HEK293 (cell line): ENCODE results near the gene TSEN54.
A peak's percentile ranks its signal among the peaks of the same experiment; 100 is the strongest.

ENCODE experiments used
- BCL6B ChIP-seq: fragments of 450-650 bp; formaldehyde crosslinking; IDR thresholded peaks from 2 replicates; pipeline ENCODE4 v1.5.1; 2017; ENCODE audit warnings: missing biosample characterization, missing genetic modification characterization
- GLI2 ChIP-seq: fragments of 450-650 bp; formaldehyde crosslinking; IDR thresholded peaks from 2 replicates; pipeline ENCODE4; 2017; ENCODE audit warnings: missing biosample characterization, missing genetic modification characterization, low read depth, borderline replicate concordance
- KLF9 ChIP-seq: fragments of 450-650 bp; formaldehyde crosslinking; IDR thresholded peaks from 2 replicates; pipeline ENCODE4 v1.5.1; 2016; ENCODE audit warnings: missing biosample characterization, missing genetic modification characterization, low read depth
- PRDM6 ChIP-seq: fragments of 450-650 bp; formaldehyde crosslinking; IDR thresholded peaks from 2 replicates; pipeline ENCODE4 v1.5.1; 2017; ENCODE audit warnings: missing biosample characterization, missing genetic modification characterization
- TSHZ1 ChIP-seq: fragments of 450-650 bp; formaldehyde crosslinking; IDR thresholded peaks from 2 replicates; pipeline ENCODE4 v1.5.1; 2016; ENCODE audit warnings: missing biosample characterization, missing genetic modification characterization, borderline replicate concordance
- ZBTB10 ChIP-seq: fragments of 450-650 bp; formaldehyde crosslinking; IDR thresholded peaks from 2 replicates; pipeline ENCODE4 v1.5.1; 2016; ENCODE audit warnings: missing biosample characterization, missing genetic modification characterization
- ZFP69B ChIP-seq: fragments of 450-650 bp; formaldehyde crosslinking; IDR thresholded peaks from 2 replicates; pipeline ENCODE4 v1.5.1; 2016; ENCODE audit warnings: missing biosample characterization, missing genetic modification characterization
- ZNF121 ChIP-seq: fragments of 450-650 bp; formaldehyde crosslinking; IDR thresholded peaks from 2 replicates; pipeline ENCODE4 v1.5.1; 2016; ENCODE audit warnings: missing biosample characterization, missing genetic modification characterization
- ZNF138 ChIP-seq: fragments of 450-650 bp; formaldehyde crosslinking; IDR thresholded peaks from 2 replicates; pipeline ENCODE4 v1.5.1; 2016; ENCODE audit warnings: missing biosample characterization, missing genetic modification characterization, borderline replicate concordance
- ZNF146 ChIP-seq: fragments of 450-650 bp; formaldehyde crosslinking; IDR thresholded peaks from 2 replicates; pipeline ENCODE4 v1.5.1; 2016; ENCODE audit warnings: missing biosample characterization, missing genetic modification characterization
- ZNF184 ChIP-seq: fragments of 450-650 bp; IDR thresholded peaks from 2 replicates; pipeline ENCODE4 v1.5.1; 2018; ENCODE audit warnings: missing biosample characterization, mild to moderate bottlenecking, missing genetic modification characterization
- ZNF23 ChIP-seq: fragments of 450-650 bp; formaldehyde crosslinking; IDR thresholded peaks from 2 replicates; pipeline ENCODE4 v1.5.1; 2016; ENCODE audit warnings: missing biosample characterization, missing genetic modification characterization, borderline replicate concordance
- ZNF266 ChIP-seq: fragments of 450-650 bp; formaldehyde crosslinking; IDR thresholded peaks from 2 replicates; pipeline ENCODE4 v1.5.1; 2016; ENCODE audit warnings: missing biosample characterization, missing genetic modification characterization, low read depth
- ZNF280C ChIP-seq: fragments of 450-650 bp; formaldehyde crosslinking; IDR thresholded peaks from 2 replicates; pipeline ENCODE4 v1.5.1; 2016; ENCODE audit warnings: missing biosample characterization, missing genetic modification characterization
- ZNF391 ChIP-seq: fragments of 450-650 bp; formaldehyde crosslinking; IDR thresholded peaks from 2 replicates; pipeline ENCODE4 v1.5.1; 2016; ENCODE audit warnings: low read depth, missing biosample characterization, missing genetic modification characterization, borderline replicate concordance
- ZNF449 ChIP-seq: fragments of 450-650 bp; formaldehyde crosslinking; IDR thresholded peaks from 2 replicates; pipeline ENCODE4 v1.5.1; 2017; ENCODE audit warnings: missing biosample characterization, mild to moderate bottlenecking, missing genetic modification characterization, moderate library complexity
- ZNF600 ChIP-seq: fragments of 450-650 bp; formaldehyde crosslinking; IDR thresholded peaks from 2 replicates; pipeline ENCODE4 v1.5.1; 2016; ENCODE audit warnings: missing biosample characterization, missing genetic modification characterization
- ZNF624 ChIP-seq: fragments of 450-650 bp; formaldehyde crosslinking; IDR thresholded peaks from 2 replicates; pipeline ENCODE4 v1.5.1; 2017; ENCODE audit warnings: missing biosample characterization, missing genetic modification characterization
- ZNF704 ChIP-seq: fragments of 450-650 bp; formaldehyde crosslinking; IDR thresholded peaks from 2 replicates; pipeline ENCODE4 v1.5.1; 2016; ENCODE audit warnings: missing biosample characterization, missing genetic modification characterization
- ZNF776 ChIP-seq: fragments of 450-650 bp; formaldehyde crosslinking; IDR thresholded peaks from 2 replicates; pipeline ENCODE4 v1.5.0; 2017; ENCODE audit warnings: missing biosample characterization, missing genetic modification characterization, borderline replicate concordance
- ZNF791 ChIP-seq: fragments of 450-650 bp; formaldehyde crosslinking; IDR thresholded peaks from 2 replicates; pipeline ENCODE4 v1.5.1; 2016; ENCODE audit warnings: missing biosample characterization, missing genetic modification characterization
- ZNF837 ChIP-seq: fragments of 450-650 bp; formaldehyde crosslinking; IDR thresholded peaks from 2 replicates; pipeline ENCODE4 v1.5.1; 2016; ENCODE audit warnings: missing biosample characterization, missing genetic modification characterization

The TSEN54 gene

GRCh38 chr17:75524970-75525805 is 8.9 kb downstream of the TSEN54 start, which contains the start of gene LLGL2 (continued):
- TF ChIP-seq ZBTB10 (peak; percentile 91), GLI2 (no peak), ZNF266 (tag by site-specific recombination) (no peak), ZNF791 (tag by site-specific recombination) (no peak), ZNF280C (tag by site-specific recombination) (no peak), ZFP69B (tag by site-specific recombination) (no peak; the same call in 1 of the 2 replicates), ZNF449 (tag by site-specific recombination) (peak; percentile 72; the same call in 1 of the 2 replicates), TSHZ1 (tag by site-specific recombination) (no peak), PRDM6 (tag by site-specific recombination) (no peak), ZNF23 (tag by site-specific recombination) (no peak), ZNF184 (peak; percentile 35; the same call in 1 of the 2 replicates), ZNF624 (tag by site-specific recombination) (no peak), BCL6B (no peak), ZNF146 (tag by site-specific recombination) (0 out of 2 replicates have a peak, but pooled peaks have one; percentile 2), ZNF391 (tag by site-specific recombination) (no peak), ZNF837 (tag by site-specific recombination) (no peak), ZNF704 (no peak), ZNF776 (tag by site-specific recombination) (no peak), ZNF138 (tag by site-specific recombination) (no peak), KLF9 (tag by site-specific recombination) (peak; percentile 64), ZNF121 (tag by site-specific recombination) (no peak), ZNF600 (tag by site-specific recombination) (peak; percentile 94)
